GM21619 (cell line): ENCODE results near the gene CRACR2A.

Experiments used
- ATAC-seq: cut with Tn5 transposase; IDR thresholded peaks from one replicate; pipeline ENCODE4 v1.9.1; 2021; ENCODE audit not compliant: unreplicated experiment

The CRACR2A gene

GRCh38 chr12:3726456-3726855 is 26.5 kb downstream of the CRACR2A start:
- ATAC-seq, result no peak

DNA sequence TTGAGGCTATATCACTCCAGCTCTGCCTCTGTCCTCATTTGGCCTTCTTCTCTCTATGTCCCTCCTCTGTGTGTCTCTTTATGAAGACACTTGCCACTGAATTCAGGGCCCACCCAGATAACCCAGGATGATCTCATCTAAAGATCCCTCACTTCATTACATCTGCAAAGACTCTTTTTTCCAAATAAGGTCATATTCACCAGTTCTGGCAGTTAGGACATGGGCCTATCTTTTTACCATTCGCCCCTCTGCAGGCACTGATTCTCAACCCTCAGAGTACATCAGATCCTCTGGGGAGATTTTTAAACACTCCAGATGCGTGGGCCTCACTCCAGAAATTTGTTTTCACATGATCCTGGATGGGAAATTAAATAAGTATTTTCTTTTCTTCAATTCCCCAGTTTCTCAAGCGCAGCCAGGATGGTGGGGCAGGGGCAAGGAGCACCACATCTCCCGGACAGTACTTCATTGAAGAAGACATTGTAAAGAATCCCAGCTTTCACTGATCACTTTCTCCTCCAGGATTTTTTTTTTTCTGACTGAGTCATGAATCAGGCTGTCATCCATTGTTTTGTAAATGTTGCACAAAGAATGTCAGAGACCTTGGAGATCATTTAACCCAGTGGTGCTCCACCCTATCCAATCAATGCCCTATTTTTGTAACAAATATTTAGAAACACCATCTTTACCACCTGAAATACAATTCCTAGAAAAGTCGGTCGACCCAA is 27.4 kb downstream of the CRACR2A start:
- ATAC-seq, result no peak

DNA sequence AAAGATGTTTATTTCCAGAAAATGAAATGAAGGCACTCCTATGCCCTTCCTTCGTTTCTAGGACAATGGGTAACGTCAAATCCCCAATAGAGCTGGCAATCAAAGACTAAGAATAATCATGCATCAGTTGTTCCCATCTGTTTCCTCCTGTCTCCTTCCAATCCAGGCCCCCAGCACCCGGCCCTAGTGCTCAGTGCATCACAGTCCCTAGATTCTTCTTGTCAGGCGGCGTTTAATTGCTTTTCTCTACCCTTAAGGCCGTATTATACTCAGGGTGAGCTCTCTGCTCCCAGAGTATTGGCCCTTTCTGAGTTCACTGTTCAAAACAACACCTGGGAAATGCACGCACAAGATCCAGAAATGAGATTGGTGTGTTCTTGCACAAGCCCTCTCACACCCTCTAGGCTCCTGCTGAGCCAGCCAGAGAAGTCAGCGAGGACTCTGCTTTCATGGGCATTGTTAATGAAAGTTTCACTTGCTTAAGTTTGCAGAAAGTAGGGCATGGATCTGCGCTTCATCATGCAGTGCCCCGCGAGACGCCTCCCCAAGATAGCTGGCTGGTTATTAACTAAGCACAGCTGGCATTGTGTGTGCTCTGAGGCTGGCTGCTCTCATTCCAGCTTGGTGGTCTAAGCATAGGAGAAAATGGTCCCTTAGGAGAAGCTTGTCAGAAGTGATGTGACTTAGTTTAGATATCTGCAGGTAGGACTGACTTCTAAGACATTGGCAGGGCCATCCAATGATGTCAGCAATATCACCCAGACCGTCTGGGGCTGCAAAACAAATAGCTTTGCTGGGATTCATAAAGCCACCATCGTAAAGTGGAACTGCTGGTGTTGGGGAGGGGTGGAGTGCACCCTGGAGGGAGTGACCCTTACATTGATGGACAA is 28.7 kb downstream of the CRACR2A start:
- no peak for ATAC-seq

DNA sequence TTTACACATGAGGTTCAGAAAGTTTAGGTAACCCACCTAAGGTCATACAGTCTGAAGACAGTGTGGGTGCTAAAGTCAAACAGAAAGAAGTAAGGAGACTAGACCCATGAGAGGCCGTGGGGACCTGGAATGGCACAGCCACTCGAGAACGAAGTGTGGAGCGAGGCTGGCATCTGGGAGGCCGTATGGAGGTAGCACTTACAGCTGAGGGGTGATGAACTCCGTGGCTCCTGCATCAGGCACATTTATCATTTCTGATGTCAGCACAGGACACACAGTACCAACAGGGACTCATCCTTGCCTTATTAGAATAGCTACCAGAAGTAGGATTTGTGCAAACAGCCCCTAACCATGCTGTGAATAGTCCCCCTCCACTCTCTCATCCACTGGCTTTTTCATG is 30.5 kb downstream of the CRACR2A start:
- ATAC-seq, result no peak

DNA sequence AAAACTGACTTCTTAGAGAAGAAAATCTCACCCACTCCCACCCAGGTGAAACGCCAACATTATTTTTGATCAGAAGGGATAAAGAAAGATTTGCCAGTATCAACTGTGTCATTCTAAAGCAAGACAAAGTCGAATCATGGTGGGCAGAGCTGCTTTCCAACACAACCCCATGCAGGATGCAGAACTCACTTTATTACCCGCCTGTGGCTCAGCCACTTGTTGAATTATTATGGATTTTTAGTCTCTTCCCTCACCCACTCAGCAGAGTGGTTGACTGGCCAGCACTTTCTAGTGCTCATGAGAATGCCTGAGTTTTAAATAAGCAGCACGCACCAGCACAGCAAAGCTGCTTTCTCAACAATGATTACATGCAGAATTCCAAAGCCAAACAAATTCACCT is 32.1 kb downstream of the CRACR2A start:
- ATAC-seq, result no peak

GRCh38 chr12:3718100-3718499 is 34.8 kb downstream of the CRACR2A start:
- no peak for ATAC-seq

- ATAC-seq, result no peak
Measured at GRCh38 chr12:3717283-3717898, 35.5 kb downstream of the CRACR2A start.

GRCh38 chr12:3715999-3716398 is 36.9 kb downstream of the CRACR2A start:
- ATAC-seq, result no peak

DNA sequence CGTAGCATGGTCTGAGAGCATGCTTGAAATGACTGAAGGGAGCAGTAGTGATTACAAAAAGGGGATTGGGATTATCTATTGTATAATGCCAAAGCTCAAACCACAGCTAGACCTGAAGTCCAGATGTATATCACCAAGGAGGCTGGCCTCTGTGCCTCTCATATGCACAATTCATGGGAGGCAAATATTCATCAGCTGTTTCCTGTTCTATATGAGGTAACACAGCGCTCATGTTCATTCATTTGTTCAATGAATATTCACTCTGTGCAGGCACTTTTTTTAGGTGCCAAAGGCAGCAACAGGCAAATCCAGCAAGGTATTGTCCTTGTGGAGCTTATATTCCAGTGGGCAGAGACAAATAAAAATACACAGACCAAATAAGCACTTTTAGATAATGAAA is 39.0 kb downstream of the CRACR2A start:
- no peak for ATAC-seq

DNA sequence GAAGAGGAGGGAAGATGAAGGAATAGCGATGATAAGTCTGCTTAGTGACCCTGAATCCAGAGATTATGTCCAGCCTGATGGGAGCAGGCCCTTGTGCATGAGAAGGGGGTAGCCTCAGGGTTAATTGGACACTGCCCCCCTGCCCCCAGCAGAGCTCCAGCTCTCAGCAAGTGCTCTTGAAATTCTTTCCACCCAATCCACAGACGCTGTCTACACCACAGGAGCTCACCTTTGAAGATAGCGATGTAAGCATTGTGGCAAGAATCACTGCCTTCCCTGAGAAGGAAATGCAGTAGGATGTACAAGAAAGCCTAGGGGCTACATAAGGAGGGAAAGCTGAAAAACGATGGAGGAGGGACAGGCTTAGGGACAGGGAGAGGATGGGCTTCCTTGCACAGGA is 39.4 kb downstream of the CRACR2A start:
- no peak for ATAC-seq

- ATAC-seq, result no peak
Measured at GRCh38 chr12:3712209-3712992, 40.5 kb downstream of the CRACR2A start.

DNA sequence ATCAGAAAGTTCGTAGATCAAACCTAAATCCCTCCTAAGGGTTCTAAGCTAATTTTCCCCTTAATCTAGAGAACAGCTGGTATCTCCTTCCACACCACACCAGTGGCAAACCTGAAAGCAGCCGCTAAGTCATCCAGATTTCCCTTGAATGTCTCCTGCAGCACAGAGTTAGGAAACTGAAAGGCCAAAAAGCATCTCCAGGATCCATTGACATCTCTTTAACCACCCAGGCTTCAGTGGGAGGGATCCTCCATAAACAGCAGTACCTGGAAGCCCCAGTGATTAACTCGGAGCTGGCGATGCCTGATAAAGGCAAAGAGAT is 47.6 kb downstream of the CRACR2A start:
- ATAC-seq, result no peak

- no peak for ATAC-seq
Measured at GRCh38 chr12:3704512-3705353, 48.2 kb downstream of the CRACR2A start.

DNA sequence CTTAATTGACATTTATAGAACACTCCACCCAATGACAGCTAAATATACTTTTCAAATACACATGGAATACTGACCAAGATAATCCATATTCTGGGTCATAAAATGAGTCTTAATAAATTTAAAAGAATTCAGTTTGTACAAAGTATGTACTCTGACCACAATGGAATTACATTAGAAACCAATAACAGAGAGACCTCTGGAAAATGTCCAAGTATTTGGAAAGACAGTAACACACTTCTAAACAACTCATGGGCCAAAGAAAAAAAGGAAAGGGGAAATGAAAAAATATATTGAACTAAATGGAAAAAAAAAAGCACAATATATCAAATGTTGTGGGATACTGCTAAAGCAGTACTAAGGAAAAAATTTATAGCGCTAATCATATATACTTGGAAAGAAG is 52.0 kb downstream of the CRACR2A start:
- no peak for ATAC-seq

- no peak for ATAC-seq
Measured at GRCh38 chr12:3698218-3698974, 54.5 kb downstream of the CRACR2A start.

- no peak for ATAC-seq
Measured at GRCh38 chr12:3697311-3697870, 55.5 kb downstream of the CRACR2A start.

GRCh38 chr12:3694673-3695072 is 58.2 kb downstream of the CRACR2A start:
- no peak for ATAC-seq

DNA sequence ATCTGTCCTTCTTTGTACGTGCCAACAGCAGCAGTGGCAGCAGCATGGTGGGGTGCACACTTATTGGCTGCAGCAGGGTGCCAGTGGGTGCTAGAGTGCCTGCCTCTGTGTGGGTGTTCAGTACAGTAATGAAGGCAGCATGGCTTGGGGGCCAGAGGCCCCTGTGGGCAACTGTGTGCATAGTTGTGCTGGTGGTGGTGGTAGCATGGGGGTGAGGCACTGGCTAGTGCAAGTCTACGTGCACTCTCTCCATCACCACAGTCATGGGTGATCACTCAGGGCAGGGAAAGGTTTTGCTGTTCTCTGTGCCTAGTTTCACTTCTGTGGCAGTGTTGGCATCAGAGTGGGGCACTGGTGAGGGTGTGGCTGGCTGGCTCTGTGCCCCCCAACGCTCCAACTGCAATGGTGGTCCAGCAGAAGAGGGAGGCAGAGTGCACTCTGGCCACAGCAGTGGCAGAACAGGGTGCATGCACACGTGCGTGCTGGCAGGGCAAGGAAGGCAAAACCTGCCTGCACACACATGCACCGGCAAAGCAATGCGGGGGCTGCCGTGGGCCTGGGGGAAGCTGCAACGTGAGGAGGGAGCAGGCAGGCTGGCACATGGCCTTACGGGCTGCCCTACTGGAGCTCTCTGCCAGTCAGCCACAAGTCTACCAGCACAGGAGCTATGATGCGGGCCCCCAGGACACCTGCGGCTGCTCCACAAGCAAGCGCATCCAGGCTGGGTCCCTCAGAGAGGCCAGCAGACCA is 60.1 kb downstream of the CRACR2A start:
- no peak for ATAC-seq

GRCh38 chr12:3686463-3686862 is 66.4 kb downstream of the CRACR2A start:
- ATAC-seq, result no peak
